Ureter (tissue), 1 donor: ENCODE results near the gene MYL7. TPM values are rescaled to one million over a fixed set of nuclear protein-coding genes. Genes with fewer than 3 reads are reported as not detected.
"Not testable (repeated sequence)": the region's sequence is repeated elsewhere in the genome, so short reads cannot be mapped to it uniquely, and the experiment has no call there.

Experiments
- DNase-seq: peaks from one replicate; pipeline ENCODE4 v3.0.0-alpha.2; 2020; ENCODE audit warnings: low spot score
- total RNA-seq: library from RNA; stranded (reverse); gene quantifications from one replicate; pipeline ENCODE4 v1.2.4, GENCODE V29; 2023
- donor health status: DM: yes; HTN: yes; CAD: no.

Gene MYL7
- total RNA-seq, 1 donor from 2014 or later: not detected

GRCh38 chr7:44131173-44132029 lies 9.7 kb downstream of the MYL7 start:
- no peak for DNase-seq

DNA sequence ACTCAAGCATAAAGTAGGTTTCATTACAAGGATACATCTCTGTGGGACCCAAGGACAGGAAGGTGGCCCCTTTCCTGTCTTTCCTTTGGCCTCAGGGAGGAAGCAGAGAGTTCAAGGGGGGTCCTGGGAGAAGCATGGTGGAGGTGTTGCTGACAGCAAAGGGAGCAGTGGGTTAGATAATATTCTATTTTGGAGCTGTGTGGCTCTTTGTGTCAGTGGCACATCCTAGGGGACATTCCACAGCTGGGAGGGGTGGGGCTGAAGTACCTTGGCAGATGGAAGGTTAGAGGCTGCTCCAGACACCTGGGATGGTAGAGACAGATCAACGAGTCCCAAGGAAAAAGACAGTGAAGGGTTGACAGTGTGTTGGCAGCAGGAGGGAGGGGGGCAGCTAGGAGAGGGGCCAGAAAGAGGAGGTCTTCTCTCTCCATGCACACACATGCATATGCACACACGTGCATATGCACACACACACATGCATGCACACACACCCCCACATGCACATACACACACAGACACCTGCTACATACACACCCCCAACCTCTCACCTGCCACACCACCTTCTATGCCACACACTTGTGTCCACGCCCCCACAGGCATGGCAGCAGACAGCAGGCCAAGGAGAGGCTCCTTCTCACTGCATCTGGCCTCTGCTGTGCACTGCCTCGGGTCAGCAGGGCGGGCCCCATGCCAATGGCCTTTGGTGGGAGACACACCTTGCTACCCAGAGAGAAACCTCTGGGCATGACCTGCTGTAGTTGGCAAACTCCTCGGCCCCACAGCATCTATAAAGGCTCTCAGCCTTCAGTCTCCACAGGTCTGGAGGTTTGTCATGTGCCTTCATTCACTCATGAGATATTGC lies 12.2 kb downstream of the MYL7 start:
- DNase-seq: no peak

- no peak for DNase-seq
Observed at GRCh38 chr7:44127161-44127560, 14.0 kb downstream of the MYL7 start.

DNA sequence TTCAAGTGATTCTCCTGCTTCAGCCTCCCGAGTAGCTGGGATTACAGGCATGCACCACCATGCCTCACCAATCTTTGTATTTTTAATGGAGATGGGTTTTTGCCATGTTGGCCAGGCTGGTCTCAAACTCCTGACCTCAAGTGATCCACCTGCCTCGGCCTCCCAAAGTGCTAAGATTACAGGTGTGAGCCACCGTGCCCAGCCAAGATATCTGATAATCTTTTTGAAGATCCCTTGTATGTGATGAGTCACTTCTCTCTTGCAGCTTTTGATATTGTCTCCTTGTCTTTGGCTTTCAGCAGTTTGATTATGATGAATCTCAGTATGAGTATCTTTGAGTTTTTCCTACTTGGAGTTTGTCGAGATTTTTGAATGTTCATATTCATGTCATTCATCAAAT lies 14.6 kb downstream of the MYL7 start:
- not testable (repeated sequence) for DNase-seq

GRCh38 chr7:44124822-44125202 lies 16.3 kb downstream of the MYL7 start:
- no peak for DNase-seq

DNA sequence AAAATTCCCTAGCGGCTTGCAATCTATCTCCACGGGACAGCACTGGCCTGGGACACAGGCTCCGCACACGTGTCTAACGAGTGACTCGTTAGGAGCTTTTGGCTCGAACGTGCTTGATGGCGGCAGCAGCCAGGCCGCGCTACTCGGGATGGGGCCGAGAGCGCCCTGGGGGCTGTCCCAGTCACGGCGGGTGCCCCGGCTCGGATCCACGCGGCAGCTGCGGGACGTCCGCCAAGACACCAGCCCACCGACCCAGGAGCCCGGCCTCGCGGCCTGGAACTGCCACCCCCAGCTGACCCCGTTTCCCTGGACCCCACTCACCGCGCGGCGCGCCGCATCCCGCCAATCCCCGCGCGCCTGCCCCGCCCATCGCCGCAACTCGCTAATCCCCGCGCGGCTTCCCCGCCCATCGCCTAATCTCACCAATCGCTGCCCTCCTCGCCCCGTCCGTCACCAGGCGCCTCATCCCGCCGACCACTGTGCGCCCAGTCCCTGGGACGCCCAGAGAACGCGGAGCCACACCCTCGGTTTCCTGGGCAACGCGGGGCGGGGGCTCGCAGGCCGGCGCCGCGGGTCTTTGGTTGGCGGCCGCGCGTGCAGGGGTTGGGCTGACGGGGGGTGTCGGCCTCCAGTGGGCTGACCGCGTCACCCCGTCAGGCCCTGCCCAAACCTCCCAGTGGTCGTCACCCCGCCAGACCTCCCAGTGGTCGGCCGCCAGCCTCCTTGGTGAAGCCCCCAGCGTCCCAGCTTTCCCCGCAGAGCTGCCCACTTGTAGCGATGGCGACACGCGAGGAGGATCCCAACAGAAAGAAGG lies 17.7 kb downstream of the MYL7 start, which contains the start of gene POLD2:
TSS of gene POLD2 (minus strand) at position 359 of the 814 bp plus-strand sequence. CDS start 1,495 bp downstream, outside the sequence.
- DNase-seq: peak; percentile 98

GRCh38 chr7:44122529-44122928 lies 18.6 kb downstream of the MYL7 start:
- DNase-seq: no peak

DNA sequence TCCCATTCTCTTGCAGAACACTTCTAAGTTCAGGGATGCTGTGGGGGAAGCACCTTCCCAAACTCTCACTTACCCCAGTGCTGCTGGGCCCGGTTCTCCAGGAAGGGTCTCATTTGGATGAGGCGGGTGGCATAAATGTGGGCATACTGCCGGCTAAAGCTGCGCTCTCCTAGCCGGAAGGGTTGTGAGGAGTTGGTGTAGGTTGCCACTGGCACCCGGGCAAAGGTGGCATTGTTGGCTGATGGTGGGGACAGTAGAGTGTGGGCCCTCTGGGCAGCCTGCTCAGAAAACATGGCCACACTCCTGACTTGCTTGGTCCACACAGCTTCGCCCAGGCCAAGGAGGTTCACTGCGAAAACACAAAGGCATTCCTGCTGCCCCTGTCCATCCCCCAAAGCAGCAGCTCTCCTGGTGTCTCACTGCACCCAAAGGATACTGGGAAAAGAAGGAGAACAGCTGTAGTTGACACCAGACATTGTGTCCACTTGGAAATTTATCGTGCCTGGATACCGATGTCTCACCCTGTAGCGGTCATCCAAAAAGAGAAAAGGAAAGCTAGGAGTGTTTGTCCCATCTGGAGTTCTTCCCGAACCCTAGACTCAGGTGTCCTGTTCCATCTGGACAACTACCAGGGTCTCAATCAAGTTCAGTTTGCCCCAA lies 19.2 kb downstream of the MYL7 start:
- no peak for DNase-seq

GRCh38 chr7:44120395-44120794 lies 20.7 kb downstream of the MYL7 start:
- DNase-seq: no peak

- DNase-seq: no peak
Observed at GRCh38 chr7:44119829-44120380, 21.2 kb downstream of the MYL7 start.

DNA sequence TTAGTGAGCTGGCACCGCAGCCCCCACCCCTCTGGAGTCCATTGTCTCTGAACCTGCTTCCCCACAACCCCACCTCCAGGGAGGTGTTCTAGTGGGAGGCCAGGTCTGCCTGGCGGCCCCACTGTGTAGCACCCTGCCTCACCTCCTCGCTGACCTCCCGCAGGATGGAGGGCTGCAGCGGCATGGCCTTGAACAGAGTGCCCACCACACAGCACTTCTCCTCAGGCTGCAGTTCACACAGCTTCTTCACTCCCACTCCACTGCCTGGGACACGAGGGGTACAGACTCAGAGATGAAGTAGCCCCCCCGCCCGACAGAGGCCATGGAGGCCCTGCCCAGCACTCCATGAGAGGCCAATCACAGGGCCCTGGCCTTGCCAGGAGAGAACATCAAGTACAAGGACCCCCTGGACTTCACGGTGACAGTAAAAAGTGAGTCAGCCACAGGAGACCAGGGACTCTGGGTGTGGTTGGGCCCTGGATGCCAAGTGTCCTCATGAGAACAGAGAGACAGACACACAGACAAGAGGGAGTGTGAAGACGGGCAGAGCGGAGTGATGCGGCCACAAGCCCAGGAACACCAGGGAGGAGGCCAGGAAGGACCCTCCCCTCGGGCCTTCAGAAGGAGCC lies 23.2 kb downstream of the MYL7 start:
- no peak for DNase-seq

DNA sequence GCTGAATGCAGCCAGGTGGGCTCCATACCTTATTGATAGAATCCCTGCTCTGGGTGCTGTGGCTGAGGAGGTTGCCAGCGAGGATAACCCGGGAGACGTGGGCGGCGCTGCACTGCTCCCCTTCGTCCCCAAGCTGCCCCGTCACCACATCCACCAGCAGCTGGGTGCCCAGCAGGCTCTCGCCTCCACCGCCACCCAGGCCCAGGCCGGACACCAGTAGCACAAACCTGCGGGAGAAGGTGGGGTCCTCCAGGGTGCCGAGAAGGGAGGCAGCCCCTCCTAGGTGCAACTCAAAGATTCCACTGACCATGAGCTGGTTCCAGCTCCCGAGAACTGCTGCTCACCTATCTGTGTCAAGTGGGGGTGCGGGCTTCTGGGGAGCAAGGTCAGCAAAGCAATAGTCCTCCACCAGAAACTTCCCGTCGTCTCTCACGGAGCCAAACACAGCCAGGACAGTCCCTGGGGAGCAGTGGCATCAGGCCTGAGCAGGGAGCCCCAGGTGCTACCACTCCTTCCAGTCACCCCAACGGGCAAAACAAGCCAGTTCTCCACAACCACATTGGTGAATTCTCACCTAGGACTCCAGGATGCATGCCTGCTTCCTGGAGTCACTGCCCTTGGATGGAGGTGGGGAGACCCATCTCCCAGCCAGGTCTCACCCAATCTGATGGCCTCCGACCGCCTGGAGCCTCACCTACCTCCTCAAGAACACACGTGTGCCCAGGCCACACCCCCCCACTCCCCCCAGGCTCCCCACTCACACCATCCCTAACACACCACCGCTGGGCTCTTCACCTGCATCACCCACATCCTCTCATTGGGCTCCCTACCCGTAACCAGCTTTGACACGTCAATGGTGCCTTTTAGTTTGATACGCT lies 24.1 kb downstream of the MYL7 start:
- no peak for DNase-seq

DNA sequence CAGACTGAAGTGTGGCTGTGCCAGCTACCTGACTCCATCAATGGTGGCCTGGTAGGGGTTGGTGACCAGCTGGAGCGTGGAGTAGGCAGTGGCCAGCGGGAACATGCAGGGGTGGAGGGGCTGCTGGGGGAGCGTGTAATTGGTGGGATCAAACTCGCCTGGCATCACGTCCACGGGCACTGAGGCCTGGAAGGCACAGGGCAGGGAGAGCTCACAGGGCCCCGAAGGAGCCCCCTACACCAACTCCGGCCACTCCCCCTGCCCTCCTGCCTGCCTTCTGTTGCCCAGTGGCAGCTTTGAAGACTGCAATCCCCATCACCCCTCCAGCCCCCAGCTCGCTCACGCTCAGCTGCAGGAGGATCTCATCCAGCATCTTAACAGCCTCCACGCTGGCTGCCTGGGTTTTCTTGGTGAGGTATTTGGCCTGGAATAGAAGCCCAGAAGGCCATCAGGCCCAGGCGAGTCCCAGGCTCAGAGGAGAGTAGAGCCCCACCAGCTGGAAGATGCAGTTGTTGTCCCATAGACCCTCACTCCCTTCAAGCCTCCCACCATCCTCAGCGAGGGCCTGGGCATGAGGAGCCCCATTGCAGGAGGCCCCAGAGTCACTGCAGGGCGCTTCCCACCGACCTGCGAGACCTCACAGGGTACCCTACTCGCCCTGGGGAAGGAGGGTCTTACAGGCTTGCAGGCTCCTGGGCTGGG lies 24.9 kb downstream of the MYL7 start:
- no peak for DNase-seq

DNA sequence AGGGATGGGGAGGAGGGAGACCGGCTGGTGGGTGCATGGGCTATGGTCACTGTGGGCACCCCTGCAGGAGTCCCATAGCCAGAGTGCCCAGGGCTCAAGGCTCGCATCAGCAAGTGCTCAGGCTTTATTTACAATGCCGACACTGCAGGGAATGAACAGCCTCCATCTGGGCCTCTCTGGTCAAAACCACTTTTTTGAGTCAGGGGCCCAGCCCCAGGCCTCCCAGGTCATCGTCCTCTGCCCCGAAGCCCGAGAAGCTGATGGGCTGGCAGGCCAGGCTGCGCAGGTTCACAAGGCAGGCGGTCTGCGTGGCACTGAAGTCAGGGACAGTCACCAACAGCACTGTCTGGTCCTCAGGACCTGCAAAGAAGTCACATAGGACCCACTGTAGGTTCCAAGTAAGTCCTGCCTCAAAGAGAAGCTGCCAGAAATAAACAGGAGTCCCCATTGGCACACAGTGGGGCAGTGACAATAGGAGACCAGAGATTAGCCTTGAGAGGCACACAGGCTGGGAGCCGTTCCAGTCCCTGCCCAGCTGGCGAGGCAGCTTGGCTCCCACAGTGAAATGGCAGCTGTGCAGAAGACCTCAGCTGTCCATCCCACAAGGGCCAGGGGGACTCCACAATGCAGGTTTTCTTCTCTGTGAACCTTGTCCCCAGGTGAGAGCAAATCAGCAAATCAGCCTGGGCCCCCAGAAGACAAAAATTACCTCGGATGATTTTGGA lies 26.4 kb downstream of the MYL7 start:
- DNase-seq: no peak

DNA sequence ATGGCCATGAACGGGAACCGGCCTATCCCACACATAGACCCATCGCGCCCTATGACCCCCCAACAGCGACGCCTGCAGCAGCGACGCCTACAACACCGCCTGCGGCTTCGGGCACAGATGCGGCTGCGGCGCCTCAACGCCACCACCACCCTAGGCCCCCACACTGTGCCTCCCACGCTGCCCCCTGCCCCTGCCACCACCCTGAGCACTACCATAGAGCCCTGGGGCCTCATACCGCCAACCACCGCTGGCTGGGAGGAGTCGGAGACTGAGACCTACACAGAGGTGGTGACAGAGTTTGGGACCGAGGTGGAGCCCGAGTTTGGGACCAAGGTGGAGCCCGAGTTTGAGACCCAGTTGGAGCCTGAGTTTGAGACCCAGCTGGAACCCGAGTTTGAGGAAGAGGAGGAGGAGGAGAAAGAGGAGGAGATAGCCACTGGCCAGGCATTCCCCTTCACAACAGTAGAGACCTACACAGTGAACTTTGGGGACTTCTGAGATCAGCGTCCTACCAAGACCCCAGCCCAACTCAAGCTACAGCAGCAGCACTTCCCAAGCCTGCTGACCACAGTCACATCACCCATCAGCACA lies 27.3 kb downstream of the MYL7 start:
- DNase-seq: no peak

- DNase-seq: no peak
Observed at GRCh38 chr7:44112997-44113763, 28.0 kb downstream of the MYL7 start.
